HG03095 (cell line): Measurements from ENCODE around the gene BCAS4.
"Not testable (repeated sequence)": the region's sequence is repeated elsewhere in the genome, so short reads cannot be mapped to it uniquely, and the experiment has no call there.

Experiments
- ATAC-seq: cut with Tn5 transposase; IDR thresholded peaks from one replicate; pipeline ENCODE4 v1.9.1; 2021; ENCODE audit warnings: moderate library complexity; ENCODE audit not compliant: unreplicated experiment

The BCAS4 gene

DNA sequence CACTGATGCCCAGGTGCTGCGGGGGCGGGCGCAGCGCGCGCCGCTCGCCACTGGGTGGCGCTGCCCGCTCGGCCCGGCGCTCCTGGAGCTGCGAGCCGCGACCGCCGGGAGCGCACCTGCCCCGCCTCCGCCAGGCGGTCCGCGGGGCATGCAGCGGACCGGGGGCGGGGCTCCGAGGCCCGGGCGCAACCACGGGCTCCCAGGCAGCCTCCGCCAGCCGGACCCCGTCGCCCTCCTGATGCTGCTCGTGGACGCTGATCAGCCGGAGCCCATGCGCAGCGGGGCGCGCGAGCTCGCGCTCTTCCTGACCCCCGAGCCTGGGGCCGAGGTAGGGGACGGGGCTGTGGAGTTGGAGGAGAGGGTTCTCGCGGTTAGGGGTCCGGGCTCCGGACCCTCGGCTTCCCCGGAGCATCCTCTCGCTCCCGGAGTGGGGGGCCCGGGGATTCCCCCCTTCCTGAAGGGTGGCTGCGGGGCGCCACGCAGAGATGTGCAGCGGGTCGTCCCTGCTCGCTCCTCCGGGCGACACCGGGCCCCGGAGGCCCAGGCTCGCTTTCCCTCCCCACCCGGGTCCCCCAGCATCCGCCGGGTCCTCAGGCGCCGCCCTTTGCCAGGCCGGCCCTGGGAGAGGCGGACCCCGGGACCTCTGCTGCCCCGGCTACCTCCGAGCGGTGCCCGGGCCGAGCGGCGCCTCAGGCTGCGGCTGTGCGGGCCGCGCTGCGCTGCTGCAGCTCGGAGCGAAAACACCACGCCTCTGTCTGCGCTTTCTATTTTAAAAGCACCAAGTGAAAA, at the start of gene BCAS4:
Gene BCAS4, plus strand, starts transcription at position 216 of the 789 bp plus-strand sequence. Its CDS starts 23 bp downstream, at position 239.
- peak; percentile 55 for ATAC-seq

- ATAC-seq = no peak
Observed at GRCh38 chr20:50745634-50746137, 49.2 kb upstream of the BCAS4 start.

DNA sequence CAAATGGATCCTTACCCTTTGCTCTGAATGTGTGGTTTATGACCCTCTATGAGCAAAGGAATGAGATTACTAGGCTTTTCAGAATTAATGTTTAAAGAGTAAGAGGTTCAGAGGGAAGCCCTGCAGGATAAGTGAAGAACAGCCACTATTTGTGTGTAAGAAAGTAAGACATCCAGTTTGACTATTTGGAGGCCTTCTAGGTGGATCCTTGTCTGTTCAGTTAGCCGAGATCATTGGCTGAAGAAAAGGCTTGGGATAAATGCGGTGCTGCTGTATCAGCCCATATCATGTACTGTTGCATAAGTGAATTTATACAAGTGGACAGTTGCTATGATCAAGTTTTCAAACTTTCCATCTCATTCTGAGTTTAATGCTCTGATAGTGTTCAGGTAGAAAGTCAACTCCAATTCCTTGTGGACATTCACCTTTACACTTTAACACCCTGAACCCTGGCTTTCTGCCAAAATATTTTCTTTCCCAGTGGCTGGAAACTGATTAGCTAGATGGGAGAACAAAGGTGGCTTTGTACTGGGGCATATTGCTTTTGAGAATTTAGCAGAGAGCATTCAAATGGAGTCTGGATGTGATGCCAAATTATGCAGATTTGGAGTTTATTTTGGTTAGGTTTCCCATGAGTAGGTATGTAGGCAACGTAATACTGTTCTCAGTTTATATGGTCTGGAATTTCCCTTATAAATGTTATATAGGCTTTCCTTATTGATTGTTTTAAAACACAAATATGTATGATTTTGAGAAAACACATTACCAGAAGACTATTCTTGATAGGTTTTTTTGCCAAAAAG, 48.5 kb upstream of the BCAS4 start:
- no peak for ATAC-seq

- no peak for ATAC-seq
Observed at GRCh38 chr20:50747275-50747674, 47.6 kb upstream of the BCAS4 start.

- ATAC-seq = no peak
Observed at GRCh38 chr20:50750145-50750671, 44.7 kb upstream of the BCAS4 start.

DNA sequence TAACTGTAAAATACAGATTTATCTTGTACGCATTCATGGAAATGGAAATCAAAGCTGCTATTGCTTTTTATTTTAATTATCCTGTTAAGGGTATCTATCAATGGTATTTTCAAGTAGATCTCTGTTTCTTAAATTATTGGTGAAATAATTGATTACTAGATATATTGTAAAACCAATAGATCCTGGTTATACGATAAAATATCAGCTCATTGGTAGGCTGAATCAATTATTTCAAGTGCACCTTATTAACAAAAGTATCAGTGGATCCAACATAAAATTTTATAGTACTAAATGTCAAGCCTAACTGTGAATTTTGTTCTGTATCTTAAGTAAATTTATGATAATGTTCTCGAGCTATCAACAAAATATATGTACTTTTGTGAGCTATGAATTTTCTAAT, 41.7 kb upstream of the BCAS4 start:
- ATAC-seq = no peak

- no peak for ATAC-seq
Observed at GRCh38 chr20:50754420-50754819, 40.4 kb upstream of the BCAS4 start.

GRCh38 chr20:50756447-50756846, 38.4 kb upstream of the BCAS4 start:
- no peak for ATAC-seq

DNA sequence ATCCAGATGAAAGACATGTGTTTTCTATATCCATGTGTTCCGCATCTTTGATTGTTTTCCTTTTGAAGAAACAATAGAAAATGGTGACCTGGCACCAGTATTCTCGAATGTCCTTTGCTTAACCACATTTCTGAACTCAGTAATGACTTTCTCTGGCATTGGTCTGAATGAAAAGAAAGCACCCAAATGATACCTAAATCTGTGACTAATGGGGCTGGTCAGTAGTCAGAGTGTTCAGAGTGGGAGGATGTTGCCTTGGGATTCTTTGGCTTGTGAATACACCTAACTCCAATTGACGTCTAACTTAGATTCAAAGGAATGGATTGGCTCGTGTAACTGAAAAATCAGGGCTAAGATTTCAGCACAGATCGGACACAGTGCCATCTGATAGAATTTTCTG, 36.4 kb upstream of the BCAS4 start:
- no peak for ATAC-seq

DNA sequence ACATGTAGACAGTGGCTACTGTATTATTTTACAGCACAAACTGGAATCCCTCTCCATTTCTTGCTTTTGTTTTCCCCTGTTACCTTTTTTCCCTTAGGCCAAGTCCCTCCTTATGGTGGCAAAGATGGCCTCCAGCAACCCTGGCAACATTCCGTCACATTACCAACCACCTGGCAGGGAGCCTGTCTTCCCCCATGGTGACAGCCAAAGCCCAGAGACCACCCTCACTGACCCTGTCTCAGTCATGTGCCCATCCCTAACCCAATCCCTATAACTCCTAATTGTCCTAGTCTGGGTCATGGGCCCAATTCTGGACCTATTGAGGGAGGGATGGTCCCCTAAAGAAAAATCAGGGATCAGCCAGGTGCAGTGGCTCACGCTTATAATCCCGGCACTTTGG, 35.9 kb upstream of the BCAS4 start:
- ATAC-seq = no peak

DNA sequence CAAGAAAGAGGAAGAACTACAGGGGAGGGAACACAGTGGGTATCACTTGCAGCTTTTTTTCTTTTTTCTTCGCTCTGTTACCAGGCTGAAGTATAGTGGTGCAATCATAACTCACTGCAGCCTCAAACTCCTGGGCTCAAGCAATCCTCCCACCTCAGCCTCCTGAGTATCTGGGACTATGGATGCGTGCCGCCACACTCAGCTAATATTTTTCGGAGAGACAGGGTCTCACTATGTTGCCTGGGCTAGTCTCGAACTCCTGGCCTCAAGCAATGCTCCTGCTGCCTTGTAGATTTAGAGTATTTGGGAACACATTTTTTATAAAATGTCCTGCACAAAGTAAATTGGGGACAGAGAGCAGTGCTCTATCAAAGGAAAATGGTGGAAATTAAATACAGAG, 35.2 kb upstream of the BCAS4 start:
- no peak for ATAC-seq

DNA sequence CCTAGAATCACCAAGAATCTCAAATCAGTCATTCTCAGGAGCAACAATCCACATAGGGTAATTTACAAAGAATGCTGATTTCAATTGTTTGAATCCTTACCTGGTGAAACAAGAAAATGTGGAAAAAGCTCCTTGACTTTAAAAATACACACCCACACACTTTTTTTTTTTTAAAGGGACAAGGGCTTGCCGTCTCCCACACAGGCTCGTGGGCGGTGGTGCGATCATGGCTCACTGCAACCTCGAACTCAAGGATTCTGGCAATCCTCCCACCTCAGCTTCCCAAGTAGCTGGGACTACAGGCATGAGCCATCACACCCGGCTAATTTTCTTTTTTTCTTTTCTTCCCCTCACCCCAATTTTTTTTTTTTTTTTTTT, 32.8 kb upstream of the BCAS4 start:
- ATAC-seq = no peak

DNA sequence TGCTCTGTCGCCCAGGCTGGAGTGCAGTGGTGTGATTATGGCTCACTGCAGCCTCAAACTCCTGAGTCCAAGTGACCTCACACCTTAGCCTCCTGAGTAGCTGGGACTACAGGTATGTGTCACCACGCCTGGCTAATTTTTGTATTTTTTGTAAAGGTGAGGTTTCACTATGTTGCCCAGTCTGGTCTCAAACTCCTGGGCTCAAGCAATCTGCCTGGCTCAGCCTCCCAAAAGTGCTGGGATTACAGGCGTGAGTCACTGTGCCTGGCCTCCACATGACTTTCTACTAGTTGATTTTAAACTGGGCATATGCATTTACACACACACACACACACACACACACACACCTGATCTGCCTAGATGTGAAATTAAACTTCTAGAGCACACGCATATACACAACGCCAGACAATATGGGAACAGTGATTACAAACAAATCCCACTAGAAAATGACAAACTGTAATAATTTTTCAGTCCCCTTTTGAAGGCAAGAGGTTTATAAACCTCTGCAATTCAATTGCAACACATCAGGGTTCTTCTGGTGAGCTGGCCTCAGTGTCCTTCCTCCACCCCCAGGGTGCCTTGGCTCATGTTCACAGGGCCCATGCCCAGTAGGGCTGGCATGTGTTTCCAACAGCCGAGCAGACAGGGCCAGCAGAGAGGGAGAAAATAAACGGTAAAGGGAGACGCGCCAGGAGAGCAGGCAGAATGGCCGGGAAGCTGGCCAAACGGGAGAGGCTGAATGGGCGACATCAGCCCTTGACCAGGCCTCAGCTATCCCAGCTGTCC, 32.2 kb upstream of the BCAS4 start:
- no peak for ATAC-seq

GRCh38 chr20:50763550-50764458, 31.1 kb upstream of the BCAS4 start:
- ATAC-seq = not testable (repeated sequence)

DNA sequence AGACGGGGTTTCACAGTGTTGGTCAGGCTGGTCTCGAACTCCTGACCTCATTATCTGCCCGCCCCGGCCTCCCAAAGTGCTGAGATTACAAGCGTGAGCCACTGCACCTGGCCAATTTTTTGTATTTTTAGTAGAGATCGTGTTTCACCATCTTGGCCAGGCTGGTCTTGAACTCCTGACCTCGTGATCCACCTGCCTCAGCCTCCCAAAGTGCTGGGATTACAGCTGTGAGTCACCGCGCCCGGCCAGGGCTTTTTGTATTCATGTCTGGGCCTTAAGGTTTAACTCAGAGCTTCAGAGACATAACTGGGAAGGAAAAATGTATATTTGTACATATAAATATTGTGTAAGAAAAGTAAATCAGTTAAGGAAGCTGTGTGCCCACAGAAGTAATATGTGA, 29.6 kb upstream of the BCAS4 start:
- not testable (repeated sequence) for ATAC-seq

DNA sequence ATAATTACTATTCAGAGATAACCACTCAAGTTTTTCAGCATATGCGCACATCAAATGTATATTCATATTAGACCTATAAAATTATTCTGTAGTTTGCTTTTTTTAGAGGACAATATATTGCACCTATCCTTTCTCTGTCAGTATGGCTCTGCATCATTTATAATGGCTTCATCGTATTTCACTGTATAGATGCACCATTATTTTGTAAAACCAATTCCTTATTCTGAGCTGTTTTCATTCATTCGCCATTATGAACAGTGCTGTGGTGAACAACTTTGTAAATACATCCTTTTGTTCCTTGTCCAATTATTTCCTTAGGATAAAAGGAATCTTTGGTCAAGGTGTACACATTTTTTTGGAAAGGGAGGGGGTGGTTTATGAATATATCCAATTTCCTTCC, 29.2 kb upstream of the BCAS4 start:
- ATAC-seq = no peak

DNA sequence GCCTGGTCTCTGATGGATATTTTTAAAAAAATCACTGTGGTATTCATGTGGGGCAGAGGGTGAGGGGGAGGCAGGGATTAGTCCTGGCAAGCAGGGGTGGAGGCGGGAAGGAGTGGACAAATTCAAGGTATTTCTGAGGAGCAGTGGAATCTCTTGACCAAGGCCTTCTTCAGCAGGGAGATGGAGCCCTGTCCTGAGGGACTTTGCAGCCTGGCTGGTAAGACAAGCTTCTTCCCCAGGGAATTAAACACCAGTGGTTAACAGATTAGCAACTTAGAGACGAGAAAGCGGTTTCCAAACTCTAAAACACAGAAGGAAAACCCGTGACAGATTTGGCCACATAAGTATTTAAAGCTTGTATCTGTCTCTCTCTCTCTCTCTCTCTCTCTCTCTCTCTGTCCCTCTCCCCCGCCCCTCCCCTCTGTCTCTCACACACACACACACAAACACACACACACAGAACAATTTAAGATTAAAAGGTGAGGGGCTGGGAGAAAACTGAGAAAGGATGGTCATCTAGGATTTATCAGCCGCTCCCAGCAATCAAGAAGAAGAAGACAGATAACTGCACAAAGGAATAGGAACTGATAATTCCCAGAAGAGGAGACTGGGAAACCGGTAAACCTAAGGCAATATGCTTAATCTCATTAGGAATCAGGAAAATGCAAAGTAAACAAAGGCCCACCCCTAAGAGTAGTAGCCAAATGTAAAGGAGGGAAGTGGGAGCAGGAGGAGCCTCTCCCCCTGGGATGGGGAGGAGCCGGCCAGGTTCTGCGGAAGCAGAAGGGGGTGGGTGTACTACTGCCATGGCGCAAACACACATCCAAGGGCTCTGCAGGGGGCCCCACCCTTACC, 27.7 kb upstream of the BCAS4 start:
- not testable (repeated sequence) for ATAC-seq

GRCh38 chr20:50768991-50769390, 25.9 kb upstream of the BCAS4 start:
- ATAC-seq = not testable (repeated sequence)

DNA sequence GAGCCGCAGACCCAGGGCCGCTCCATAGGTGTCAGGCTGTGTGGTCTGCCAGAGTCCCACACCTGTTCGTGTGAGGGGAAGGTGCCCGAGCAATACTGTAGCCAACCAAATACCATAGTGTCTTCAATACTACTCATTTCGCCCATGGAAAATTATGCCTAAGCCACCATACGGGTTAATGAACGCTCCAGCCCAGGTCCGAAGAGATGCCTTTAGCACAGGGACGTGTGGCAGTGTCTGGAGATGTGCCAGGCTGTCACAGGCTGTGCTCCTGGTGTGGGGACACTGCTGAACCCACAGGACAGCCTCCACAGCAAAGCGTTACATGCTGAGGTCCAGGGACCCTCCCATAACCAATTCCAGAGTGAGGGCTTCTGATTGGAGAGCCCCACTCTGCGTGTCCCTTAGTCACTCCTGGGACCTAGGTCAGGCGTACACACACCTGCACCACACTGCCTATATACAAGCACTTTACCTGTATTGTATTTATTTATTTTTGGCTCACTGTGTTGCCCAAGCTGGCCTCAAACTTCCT, 25.2 kb upstream of the BCAS4 start:
- ATAC-seq = not testable (repeated sequence)
